NCI-H146 treated with DMSO at 0.1 percent for 48 hours (cell line): ENCODE results near the gene VPS16.
"Not testable (repeated sequence)": the region's sequence is repeated elsewhere in the genome, so short reads cannot be mapped to it uniquely, and the experiment has no call there.

ENCODE experiments used
- DNase-seq: peaks from one replicate; lab custom pipeline; 2025; ENCODE audit not compliant: unreplicated experiment; lab: John Stamatoyannopoulos, UW

The VPS16 gene

DNA sequence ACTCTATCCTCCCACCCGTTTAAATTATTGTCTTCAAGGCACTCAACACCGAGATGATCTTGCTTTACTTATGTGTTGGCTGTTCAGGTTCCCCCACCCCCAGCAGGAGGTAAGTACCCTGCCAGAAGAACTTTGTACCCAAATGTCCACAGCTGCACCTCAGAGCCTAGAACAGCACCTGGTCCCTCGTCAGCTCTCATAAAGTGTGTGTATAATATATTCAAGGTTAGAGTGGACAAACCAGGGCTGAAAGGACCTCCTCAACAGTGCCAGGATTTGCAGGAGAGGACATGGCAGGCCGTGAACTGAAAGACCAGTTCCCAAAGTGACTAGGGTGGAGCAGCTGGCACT is 34.2 kb upstream of the VPS16 start:
- DNase-seq = no peak

DNA sequence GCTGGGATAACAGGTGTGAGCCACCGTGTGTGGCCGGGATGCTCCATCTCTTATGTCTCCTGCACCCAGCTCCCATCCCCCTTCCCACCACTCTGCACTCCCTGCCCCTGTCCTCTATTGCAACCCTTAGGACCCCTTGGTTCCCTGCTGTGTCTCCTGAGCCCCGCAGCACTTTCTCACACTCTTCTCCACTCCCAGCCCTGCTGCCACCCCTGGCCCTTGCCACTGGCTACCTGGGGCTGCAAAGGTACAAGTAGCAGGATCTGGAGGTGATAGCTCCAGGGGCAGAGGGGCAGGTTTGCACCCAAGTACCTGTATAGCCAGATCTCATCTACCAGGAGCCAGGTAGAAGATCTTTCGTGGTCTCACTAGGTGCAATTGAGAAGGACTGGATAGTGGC is 33.5 kb upstream of the VPS16 start:
- no peak for DNase-seq

DNA sequence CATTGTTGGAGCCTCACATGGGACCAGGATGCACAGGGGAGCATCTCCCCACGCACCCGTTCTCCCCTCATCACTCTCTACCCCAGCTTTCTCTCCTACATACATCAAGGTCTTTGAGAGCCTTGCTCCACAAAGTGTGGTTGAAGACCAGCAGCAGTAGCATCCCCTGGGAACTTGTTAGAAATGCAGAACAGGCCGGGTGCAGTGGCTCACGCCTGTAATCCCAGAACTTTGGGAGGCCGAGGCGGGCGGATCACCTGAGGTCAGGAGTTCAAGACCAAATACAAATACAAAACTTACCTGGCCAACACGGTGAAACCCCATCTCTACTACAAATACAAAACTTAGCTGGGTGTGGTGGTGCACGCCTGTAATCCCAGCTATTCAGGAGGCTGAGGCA is 32.6 kb upstream of the VPS16 start:
- DNase-seq = not testable (repeated sequence)

DNA sequence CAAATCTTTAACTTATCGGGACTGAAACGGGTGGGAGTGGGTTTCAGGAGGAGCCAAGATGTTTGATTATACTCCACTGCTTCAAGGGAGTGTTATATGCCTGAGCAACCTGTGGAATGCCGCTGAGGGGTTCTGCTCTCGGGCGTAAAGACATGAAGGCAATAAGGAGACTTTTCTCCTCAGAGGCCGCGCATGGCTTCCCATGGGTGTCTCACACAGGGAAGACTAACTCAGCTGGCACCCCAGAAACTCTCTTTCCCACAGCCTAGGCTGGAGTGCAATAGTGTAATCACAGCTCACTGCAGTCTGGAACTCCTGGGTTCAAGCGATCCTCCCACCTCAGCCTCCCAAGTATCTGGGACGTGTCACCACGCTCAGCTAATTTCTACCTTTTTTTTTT is 30.9 kb upstream of the VPS16 start:
- no peak for DNase-seq

DNA sequence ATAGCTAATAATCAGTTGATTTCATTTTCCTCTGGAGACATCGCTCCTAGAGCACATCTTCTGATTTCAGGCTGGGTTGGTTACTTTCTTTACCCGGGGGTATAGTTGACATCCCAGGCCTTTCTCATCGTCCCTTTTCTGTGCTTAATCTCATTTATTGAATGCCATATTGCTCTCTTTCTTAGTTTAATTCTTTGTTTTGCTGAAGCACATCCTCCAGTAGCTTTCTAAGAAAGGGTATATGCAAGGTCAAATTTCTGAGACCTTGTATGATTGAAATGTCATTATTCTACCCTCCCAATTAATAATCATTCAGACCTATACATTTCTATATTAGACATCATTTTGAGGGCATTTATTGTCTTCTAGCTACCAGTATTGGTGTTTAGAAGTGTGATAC is 28.4 kb upstream of the VPS16 start:
- no peak for DNase-seq

DNA sequence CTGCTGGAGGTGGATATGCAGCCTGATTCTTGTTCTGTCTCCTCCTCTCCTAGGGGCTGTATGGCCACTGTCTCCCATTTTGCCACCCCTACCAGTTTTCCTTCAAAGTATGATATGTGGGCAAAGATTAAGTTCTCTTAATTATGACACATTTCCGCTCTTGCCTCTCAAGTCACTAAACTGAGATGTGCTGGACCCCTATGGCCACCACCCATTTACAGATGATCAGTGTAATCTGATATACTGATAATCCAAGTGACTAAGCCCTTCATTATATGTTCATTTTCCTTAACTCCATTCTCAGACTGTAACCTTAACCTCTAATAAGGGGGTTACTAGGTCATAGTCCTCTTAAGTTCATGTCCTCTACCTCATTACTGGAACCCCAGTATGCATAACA is 26.5 kb upstream of the VPS16 start:
- DNase-seq = no peak

DNA sequence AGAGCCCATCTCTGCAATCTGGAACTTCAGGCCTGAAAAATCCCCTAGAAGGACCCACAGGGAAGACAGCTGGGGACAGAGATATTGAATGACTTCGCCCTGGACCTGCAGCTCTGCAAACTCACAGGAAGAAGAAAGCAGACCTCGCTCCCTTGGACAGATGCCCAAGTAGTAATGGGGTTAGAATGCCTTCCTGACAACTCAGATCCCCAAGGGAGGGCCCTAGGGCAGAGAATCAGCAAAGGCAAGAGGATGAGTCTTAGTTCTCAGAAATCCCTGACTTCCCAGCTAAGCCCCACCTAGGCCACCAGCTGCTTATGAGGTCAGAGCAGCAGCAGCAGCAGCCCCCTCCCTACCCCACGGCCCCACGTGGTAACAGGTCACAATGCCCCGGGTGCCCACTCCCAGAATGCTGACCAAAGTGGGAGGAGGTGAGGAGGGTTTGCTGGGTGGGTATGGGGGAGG is 25.9 kb upstream of the VPS16 start, which contains the start of gene C20orf141:
Gene C20orf141, plus strand, starts transcription at position 401 of the 465 bp plus-strand sequence. CDS start 198 bp downstream, outside the sequence.
- no peak for DNase-seq

DNA sequence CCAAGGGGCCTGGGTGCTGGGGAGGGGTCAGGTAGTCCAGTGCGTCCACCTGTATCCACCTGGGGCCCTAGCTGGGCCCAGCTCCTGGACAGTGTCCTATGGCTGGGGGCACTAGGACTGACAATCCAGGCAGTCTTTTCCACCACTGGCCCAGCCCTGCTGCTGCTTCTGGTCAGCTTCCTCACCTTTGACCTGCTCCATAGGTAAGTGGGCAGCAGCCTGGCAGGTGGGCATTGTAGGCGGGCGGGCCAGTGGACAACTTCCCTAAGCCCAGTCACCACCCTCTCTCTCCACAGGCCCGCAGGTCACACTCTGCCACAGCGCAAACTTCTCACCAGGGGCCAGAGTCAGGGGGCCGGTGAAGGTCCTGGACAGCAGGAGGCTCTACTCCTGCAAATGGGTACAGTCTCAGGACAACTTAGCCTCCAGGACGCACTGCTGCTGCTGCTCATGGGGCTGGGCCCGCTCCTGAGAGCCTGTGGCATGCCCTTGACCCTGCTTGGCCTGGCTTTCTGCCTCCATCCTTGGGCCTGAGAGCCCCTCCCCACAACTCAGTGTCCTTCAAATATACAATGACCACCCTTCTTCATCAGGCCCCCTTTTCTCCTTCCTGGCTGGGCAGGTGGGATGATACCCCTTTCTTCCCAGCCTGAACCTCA is 25.2 kb upstream of the VPS16 start:
- no peak for DNase-seq

DNA sequence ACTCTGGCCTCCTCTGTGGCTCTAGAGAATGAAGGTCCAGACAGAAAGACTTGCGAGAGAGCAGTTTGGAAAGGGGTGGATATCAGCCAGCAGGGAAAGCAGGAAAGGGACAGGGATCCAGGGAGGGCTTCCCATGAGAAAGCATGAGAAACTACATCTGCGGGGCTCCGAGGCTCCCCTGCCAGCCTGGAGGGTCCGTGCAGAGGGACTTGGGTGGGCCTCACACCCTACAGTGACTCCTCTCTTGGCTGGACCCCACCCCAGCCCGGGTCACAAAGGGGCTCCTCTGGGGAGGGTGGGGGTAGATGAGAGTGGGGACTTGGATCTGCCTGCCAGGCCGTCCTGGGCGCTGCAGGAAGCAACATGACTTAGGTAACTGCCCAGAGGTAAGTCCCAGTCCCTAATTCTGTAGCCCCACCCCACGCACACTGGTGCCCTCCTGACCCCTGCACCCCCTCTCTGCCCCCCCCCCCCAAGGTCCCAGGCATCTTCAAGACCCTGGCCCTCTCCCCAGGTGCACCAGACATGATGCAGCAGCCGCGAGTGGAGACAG is 24.4 kb upstream of the VPS16 start, which contains the start of gene TMEM239:
Gene TMEM239, plus strand, starts transcription at position 335 of the 553 bp plus-strand sequence. Its CDS starts 191 bp downstream, at position 526.
- DNase-seq = no peak

DNA sequence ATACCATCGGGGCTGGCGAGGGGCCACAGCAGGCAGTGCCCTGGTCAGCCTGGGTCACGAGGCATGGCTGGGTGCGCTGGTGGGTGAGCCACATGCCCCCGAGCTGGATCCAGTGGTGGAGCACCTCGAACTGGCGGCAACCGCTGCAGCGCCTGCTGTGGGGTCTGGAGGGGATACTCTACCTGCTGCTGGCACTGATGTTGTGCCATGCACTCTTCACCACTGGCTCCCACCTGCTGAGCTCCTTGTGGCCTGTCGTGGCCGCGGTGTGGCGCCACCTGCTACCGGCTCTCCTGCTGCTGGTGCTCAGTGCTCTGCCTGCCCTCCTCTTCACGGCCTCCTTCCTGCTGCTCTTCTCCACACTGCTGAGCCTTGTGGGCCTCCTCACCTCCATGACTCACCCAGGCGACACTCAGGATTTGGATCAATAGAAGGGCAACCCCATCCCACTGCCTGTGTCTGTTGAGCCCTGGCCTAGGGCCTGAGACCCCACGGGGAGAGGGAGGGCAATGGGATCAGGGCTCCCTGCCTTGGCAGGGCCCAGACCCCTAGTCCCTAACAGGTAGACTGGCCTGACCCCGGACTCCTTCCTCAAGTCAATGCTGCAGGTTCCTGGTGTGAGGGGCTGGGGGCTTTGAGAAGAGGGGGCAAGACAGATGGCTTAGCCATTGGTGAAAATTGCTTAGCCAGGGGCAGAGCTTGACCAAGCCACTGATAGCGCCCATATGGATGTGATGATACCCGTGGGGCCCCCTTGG is 23.8 kb upstream of the VPS16 start:
- no peak for DNase-seq

DNA sequence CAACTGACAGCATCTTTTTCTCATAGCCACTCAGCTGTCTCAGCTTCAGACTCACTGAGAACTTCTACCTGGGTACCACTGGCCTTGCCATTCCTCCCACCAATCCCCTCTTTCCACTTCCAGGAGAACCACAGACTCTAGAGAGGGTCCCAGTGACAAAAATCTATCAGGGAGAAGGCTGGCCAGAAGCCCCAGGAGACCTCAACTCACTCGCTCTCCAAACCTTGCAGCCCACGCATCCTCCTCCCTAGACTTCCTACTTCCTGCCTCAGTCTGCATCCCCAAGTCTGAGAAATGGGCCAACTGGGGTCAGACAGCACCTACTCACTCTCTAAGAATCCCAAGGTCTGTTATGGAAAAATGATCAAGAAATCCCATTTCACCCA is 23.2 kb upstream of the VPS16 start:
- DNase-seq = no peak

DNA sequence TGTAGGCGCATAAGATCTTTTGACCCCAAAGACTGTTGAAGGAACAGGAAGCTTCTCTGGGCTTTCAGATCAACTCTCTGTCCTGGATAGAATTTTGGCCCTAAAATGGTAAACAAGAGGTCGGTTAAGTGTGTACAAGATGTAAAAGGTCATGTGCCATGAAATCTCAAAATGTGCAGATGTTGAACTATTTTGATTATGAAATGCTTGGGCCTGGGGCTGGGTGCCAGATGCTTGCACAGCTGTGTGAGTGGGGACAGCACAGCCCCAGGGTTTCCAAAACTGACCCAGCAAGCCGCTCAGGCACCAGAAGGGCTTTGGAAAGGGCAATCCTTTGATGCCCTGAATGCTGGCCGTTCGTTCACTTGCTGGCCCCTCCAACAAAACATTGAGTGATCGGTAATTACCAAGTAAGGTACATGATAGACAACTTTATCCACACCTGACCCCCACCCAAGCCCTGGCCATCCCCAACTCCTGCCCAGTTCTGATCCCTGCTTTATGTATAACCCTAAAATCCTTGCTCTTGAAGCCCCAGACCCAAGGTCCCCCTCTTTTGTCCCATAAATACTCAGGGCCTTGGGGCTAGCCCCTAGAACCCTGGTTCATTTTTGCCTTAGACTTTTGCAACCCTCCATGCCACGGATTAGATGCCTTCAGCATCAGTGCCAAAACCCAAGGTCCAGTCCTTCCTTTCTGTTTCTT is 22.5 kb upstream of the VPS16 start:
- no peak for DNase-seq

DNA sequence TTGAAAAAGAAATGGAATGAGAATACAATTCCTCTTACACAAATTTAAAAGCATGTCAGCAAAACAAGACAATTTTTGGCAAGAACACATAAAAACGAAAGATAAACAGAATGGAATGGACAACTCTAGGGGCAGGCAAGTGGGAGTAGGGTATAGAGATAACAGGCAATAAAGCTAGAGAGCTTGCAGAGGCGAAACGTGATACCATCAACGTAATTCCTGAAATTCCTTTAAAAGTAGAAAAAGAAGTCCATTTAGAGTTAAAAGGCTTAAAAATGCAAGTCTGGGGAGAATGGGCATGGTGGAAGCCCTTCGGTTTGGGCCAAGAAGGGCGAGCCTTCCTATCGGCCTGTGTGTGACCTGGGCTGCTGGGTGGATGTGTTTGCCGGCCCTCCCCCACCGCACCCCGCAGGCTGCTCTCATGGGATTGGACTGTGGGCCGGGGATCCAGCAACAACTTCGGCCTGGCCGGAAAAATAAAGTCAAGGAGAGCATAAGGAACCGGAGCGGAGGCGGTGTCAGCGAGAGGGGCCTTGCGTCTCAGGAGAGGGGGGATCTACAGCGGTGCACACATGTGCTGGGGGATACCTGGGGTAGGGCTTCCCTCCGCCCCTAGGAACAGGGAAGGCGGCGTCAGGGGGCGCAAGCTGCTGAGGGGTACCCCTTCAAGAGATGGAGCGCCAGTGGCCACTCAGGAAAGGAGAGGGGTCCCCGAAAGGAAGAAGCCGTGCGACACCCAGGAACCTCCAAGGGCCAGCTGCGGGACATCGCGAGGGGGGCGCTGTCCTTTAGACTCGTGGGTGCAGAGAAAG is 20.3 kb upstream of the VPS16 start:
- DNase-seq = no peak

DNA sequence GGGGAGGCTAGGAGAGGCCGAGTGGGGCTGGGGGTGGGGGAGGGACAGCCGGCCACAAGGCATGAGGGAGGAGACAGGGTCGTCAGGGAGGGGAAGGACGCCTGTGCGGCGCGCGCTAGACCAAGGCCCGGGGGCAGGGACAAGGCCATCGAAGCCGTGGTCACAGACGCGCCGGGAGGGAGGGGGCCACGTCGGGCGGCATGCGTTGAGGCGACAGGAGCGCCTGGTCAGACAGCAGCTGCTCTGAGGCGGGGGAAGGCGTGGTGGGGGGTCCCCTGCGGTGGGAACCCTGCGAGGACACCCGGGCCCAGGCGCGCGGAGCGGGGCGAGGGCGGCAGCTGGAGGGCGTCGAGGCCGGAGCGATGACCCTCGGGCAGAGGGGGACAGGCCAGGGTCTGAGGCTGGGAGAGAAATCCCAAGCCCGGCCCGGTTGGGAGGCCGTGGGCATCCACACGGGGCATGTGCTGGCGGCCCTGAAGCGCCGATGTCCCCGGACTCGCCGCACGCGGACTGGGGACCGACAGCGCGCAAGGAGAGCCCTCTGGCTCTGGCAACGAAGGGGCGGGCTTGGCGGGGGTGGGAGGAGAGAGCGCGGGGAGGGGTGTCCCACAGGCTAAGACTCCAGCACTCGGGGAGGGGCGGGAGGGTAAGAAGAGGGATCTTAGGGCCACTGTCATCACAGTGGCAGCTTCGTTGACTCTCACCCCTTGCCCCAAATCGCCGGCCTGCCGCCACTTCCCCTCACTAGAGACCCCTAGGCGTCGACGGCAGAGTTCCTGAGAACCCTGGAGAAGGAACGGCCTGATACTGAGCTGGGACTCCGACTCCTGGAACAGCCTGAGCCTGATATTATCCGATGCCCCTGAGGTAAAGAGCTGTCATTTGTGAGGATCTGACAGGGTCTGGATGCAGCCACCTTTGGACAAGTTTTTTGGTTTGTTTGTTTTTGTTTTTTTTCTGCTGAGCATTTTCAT is 19.4 kb upstream of the VPS16 start:
- DNase-seq = no peak

DNA sequence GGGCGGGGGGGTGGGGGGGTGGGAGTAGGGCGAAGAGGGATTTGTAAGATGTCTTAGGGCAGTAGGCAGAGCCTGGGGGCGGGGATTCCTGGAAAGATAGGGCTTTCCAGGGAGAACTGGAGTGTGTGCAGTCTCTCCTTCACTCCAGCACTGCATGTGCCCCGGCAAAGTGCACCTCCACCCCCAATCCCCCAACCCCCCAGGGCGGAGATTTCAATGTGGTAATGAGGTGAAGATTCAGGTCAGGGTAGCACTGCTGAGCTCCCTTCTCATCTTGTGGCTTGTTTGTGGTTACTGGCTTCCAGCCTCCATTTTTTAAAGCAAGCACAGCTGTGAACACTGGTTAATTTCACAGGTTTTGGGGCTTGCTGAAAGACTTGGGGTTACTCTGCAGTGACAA is 18.5 kb upstream of the VPS16 start:
- no peak for DNase-seq

DNA sequence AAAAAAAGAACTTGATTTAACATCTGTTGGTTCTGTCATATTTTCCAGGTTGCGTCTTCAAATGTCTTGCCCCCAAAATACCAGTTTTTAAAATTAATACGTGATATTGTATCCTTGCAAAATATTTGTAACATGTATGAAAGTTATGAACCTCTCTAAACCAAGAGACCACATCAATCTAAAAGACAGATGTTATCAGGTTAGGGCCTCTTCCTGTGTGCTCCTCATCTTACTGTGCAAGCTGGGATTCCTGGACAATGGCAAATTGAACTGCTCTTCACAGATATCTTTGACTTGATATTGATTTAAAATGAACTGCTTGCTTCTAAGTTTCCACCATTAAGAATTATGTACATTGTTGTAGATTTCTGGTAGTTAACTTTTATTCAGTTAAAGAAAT is 14.8 kb upstream of the VPS16 start:
- no peak for DNase-seq

DNA sequence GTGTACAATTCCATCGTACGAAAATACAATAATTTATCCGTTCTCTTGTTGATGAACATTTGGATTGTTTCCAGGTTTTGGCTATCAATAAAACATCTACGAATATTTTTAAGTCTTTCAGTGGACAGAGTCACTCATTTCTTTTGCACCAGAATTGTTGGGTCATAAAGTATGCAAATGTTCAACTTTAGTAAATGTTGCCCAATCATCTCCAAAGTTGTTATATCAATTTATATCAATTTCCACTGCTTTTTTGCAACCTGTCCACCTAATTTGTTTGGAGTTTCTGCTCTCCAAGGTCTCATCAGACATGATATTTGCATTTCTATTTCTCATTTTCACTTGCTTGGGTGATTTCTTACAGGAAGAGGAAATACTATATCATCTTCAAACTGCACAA is 13.9 kb upstream of the VPS16 start:
- no peak for DNase-seq

DNA sequence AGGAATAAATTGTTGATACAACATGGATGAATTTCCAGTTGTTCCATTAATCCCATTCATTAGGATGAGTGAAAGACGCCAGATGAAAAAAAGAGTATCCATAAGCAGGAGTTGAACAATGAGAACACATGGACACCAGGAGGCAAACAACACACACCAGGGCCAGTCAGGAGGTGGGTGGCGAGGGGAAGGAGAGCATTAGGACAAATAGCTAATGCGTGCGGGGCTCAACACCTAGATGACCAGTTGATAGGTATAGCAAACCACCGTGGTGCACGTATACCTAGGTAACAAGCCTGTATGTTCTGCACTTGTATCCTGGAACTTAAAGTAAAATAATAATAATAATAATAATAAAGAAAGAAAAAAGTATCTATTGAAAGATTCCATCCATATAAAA is 11.2 kb upstream of the VPS16 start:
- no peak for DNase-seq

DNA sequence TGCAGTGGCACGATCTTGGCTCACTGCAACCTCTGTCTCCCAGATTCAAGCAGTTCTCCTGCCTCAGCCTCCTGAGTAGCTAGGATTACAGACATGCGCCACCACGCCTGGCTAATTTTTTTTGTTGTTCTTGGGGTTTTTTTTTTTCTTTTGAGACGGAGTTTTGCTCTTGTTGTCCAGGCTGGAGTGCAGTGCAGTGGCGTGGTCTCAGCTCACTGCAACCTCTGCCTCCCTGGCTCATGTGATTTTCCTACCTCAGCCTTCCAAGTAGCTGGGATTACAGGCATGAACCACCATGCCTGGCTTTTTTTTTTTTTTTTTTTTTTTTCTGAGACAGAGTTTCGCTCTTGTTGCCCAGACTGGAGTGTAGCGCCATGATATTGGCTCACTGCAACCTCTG is 9.3 kb upstream of the VPS16 start:
- not testable (repeated sequence) for DNase-seq

DNA sequence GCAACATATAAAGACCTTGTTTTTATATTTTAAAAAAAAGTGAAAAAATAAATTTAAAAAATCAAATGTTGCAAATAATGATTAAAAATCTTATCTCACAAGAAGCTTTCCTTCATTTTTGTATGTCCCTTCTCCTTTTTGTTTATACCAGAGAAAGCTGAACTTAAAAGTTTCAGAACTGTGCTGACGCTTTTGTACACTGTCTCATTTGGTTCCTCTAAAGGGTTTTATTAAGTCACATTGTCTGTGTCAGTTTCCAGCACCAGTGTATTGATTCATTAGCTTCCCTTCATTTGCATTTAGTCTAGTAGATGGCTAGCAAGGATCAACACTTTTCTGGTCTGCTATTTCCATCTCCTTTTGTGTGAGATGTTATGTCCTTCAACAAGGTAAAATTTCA is 6.8 kb upstream of the VPS16 start:
- no peak for DNase-seq
